ENCODE results near the gene NIP7. TPM values are rescaled to one million over a fixed set of nuclear protein-coding genes. Genes with fewer than 3 reads are reported as not detected.
A peak's percentile ranks its signal among the peaks of the same experiment; 100 is the strongest.

NIP7 gene
- total RNA-seq, 6 experiments from 2014 or later, result 34.7 to 43.5 (median 37.1) TPM

DNA sequence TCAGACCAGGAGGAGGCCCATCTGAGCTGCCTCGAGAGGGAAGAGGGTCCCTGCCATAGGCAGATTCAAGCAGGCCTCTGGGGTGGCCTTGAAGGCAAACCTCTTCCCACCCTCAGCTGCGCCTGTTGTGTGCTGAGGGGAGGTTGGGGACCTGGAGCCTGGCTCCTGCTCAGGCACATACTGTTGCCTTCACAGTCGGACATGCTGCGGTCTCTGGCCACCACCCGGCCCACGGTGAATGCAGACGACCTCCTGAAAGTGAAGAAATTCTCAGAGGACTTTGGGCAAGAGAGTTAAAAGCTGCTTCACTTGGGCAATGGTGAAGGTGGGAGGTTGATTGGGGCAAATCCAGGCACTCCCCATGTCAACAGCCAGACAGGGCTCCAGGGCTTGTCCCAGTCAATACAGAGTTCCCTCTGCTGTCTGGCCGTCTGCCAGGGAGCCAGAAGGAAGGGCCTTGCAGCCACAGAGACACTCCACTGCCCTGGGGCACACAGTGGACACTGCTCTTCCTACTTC is 15.5 kb upstream of the NIP7 start:
- Mint-ChIP-seq H3K9me3 (no peaks in the 10 kb centered on the region), H3K27ac (no peak overlapping the region), H3K4me3 (no peak overlapping the region), H3K27me3 (ENCODE audit: insufficient read depth) (peaks cover 2% of the 10 kb centered on the region), H3K36me3 (ENCODE audit: low read depth) (peaks cover 48% of the 10 kb centered on the region), H3K4me1 (ENCODE audit: low read depth) (peaks cover 31% of the 10 kb centered on the region)
- no peak for DNase-seq
- TF ChIP-seq, protein P1, sequence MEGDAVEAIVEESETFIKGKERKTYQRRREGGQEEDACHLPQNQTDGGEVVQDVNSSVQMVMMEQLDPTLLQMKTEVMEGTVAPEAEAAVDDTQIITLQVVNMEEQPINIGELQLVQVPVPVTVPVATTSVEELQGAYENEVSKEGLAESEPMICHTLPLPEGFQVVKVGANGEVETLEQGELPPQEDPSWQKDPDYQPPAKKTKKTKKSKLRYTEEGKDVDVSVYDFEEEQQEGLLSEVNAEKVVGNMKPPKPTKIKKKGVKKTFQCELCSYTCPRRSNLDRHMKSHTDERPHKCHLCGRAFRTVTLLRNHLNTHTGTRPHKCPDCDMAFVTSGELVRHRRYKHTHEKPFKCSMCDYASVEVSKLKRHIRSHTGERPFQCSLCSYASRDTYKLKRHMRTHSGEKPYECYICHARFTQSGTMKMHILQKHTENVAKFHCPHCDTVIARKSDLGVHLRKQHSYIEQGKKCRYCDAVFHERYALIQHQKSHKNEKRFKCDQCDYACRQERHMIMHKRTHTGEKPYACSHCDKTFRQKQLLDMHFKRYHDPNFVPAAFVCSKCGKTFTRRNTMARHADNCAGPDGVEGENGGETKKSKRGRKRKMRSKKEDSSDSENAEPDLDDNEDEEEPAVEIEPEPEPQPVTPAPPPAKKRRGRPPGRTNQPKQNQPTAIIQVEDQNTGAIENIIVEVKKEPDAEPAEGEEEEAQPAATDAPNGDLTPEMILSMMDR (IDR thresholded peaks at IDR 0.05), result no peak

DNA sequence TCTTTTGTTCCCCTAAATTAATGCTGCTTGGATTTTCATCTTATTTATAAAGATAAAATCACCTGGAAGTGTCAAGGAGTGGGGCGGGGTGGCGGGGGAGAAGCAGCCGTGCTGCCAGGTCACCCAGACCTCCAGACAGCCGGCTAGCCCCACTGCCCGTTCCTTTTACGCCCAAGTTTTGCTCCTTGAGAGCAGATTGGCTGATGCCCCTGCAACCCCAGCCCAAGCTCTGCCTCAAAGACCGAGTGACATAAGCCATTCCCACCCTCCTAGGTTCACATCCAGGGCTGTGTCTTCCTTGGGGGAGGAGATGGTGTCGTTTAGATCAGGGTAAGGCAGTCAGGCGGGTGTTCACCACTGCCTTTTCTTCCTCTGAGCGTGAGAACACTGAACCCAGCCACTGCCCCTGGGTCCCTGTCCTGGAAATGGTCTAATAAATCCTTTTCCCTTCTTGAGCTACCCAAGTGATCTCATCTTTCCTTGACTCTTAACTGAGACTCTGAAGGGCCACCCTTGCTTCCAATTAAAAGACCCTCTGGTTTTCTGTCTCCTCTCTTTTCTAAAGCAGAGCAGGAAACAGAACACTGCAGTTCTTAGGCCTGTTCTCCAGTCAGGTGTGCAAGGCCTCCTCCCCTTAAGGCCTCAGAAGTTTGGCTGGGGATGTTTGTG is 14.9 kb upstream of the NIP7 start:
- H3K9me3 Mint-ChIP-seq, result no peaks in the 10 kb centered on the region
- DNase-seq, result no peak
- H3K4me3 Mint-ChIP-seq, result no peak overlapping the region
- peaks cover 43% of the 10 kb centered on the region for H3K36me3 Mint-ChIP-seq (ENCODE audit: low read depth)
- peaks cover 6% of the 10 kb centered on the region for H3K27me3 Mint-ChIP-seq (ENCODE audit: insufficient read depth)
- peaks cover 37% of the 10 kb centered on the region for H3K4me1 Mint-ChIP-seq (ENCODE audit: low read depth)
- H3K27ac Mint-ChIP-seq, result no peak overlapping the region
- TF ChIP-seq, protein P1 (IDR thresholded peaks at IDR 0.05), result no peak

DNA sequence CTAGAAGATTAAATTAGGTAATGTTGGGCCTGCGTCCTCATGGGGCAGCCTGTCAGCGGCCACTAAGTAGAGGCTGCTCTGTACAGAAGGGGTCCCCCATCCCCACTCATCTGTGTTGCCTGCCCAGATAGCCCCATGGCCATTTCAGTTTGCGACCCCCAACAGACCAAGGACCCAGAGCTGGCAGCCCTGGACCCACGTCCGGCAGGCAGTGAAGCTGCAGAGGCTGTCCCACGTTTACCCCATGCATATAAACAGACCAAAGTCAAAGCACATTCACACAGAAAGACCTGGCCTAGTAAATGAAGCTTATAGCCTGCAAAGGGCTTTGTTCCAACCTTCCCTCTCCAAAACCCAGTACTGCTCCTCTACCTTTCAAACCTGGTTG is 13.8 kb upstream of the NIP7 start:
- Mint-ChIP-seq H3K27ac (no peak overlapping the region), H3K36me3 (ENCODE audit: low read depth) (peaks cover 41% of the 10 kb centered on the region), H3K4me3 (no peak overlapping the region), H3K9me3 (no peaks in the 10 kb centered on the region), H3K27me3 (ENCODE audit: insufficient read depth) (peaks cover 6% of the 10 kb centered on the region), H3K4me1 (ENCODE audit: low read depth) (peaks cover 37% of the 10 kb centered on the region)
- DNase-seq, result no peak
- TF ChIP-seq, protein P1 (IDR thresholded peaks at IDR 0.05), result no peak

DNA sequence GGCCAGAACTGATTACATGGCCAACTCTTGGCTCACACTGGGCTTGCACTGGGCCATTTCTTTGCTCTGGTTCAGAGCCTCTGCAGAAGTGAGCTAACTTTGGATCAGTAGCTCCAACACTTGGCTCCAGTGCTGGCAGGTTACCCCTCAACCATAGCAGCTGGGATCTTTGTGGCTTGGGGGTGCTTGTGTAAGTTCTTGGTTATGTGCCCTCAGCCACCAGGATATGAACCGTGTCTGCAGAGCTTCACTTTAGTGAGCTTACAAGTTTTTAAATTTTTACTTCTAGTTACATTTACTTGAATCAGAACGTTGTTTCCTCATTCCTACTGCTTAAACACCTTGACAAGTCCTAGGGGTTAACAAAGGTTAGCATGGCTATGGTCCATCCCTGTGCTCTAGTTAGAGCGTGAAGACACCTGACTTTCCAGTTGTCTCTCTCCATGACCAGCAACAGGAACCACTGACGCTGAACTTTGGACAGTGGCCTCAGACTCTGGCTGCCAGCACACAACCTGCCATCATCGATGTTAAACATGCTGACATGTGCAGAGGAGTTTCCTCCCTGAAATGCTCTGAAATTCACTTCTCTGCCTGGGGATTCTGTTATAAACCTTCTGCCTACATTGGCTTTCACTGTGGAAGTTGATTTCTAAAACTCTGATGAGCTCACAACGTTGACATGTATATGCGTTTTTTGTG is 13.2 kb upstream of the NIP7 start:
- 0 out of 2 replicates have a peak overlapping the region, but pooled peaks have one; percentile 16 for H3K27ac Mint-ChIP-seq
- peaks cover 6% of the 10 kb centered on the region for H3K27me3 Mint-ChIP-seq (ENCODE audit: insufficient read depth)
- H3K36me3 Mint-ChIP-seq (ENCODE audit: low read depth), result peaks cover 37% of the 10 kb centered on the region
- TF ChIP-seq, protein P1 (IDR thresholded peaks at IDR 0.05), result no peak
- peak overlapping the region; percentile 26; the same call in 1 of the 2 replicates for H3K4me3 Mint-ChIP-seq
- H3K9me3 Mint-ChIP-seq, result no peaks in the 10 kb centered on the region
- H3K4me1 Mint-ChIP-seq (ENCODE audit: low read depth), result peaks cover 37% of the 10 kb centered on the region
- DNase-seq, result no peak

DNA sequence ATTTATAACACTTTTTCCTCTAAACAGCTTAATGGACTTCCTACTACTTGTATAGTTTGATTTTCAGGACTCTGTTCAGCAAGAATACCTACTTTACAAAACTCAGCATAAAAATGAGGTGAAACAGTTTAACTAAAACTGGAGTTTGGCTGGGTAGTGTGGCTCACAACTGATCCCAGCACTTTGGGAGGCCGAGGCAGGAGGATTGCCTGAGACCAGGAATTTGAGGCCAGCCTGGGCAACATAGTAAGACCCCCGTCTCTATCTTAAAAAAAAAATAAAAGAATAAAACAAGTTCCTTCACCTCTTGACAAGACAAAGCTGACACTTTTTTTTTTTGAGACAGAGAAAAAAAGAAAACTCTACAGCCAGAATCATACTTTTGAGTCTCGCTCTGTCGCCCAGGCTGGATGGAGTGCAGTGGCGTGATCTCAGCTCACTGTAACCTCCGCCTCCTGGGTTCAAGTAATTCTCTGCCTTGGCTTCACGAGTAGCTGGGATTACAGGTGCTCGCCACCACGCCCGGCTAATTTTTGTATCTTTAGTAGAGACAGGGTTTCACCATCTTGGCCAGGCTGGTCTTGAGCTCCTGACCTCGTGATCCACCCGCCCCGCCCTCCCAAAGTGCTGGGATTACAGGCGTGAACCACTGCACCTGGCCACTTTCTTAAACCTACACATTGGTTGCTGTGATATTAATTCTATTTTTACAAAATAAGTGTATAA is 11.8 kb upstream of the NIP7 start:
- peaks cover 37% of the 10 kb centered on the region for H3K4me1 Mint-ChIP-seq (ENCODE audit: low read depth)
- peaks cover 31% of the 10 kb centered on the region for H3K36me3 Mint-ChIP-seq (ENCODE audit: low read depth)
- no peak overlapping the region for H3K27ac Mint-ChIP-seq
- H3K27me3 Mint-ChIP-seq (ENCODE audit: insufficient read depth), result peaks cover 6% of the 10 kb centered on the region
- H3K4me3 Mint-ChIP-seq, result peak overlapping the region; percentile 56
- no peak for DNase-seq
- TF ChIP-seq, protein P1 (IDR thresholded peaks at IDR 0.05), result no peak
- H3K9me3 Mint-ChIP-seq, result no peaks in the 10 kb centered on the region
